HepG2 (cell line): ENCODE measurements around the gene ZC3H18. TPM values are rescaled to one million over a fixed set of nuclear protein-coding genes. Genes with fewer than 3 reads are reported as not detected.
A peak's percentile ranks its signal among the peaks of the same experiment; 100 is the strongest.

Experiments used
- ATAC-seq: fragments of 200-7000 bp; cut with Tn5 transposase; 3 replicates; pipeline ENCODE4 v1.9.1; 2020; ENCODE audit warnings: mild to moderate bottlenecking, moderate library complexity
- BruUV-seq: library from RNA; stranded (reverse); fragments of 400-500 nt; replicated peaks from 2 replicates; lab custom pipeline; 2021; lab: Mats Ljungman, UMichigan
- CTCF ChIA-PET: fragments of 300-600 bp; formaldehyde crosslinking; extraction: SDS; loops from one replicate; lab custom pipeline; 2021; ENCODE audit warnings: low total read pairs, inconsistent platforms, low intra/inter-chr PET ratio; lab: Yijun Ruan, JAX
- POLR2A ChIA-PET: fragments of 350-600 bp; sonication (Branson Sonifier 250); formaldehyde crosslinking; loops from one replicate; lab custom pipeline; 2020; ENCODE audit warnings: antibody characterized with exemption, inconsistent platforms; lab: Yijun Ruan, JAX
- DNase-seq: peaks from one replicate; pipeline ENCODE4 v3.0.0-alpha.2; 2015; ENCODE audit warnings: low spot score
- FAIRE-seq: peaks from 3 replicates; lab custom pipeline; 2011; peaks lifted over from hg19 to GRCh38; lab: Jason Lieb, UNC
- H2AFZ ChIP-seq: one replicate; pipeline ENCODE4 v1.6.1; 2011; ENCODE audit warnings: low read length, inconsistent platforms
- H3K27ac ChIP-seq: fragments of 300-600 bp; 3 replicates; pipeline ENCODE4 v1.8.0; 2011; ENCODE audit warnings: mixed run types, mild to moderate bottlenecking, mixed read lengths, low read length, inconsistent platforms; ENCODE audit not compliant: insufficient read depth; ENCODE audit errors: extremely low read length
- H3K27me3 ChIP-seq, 2 experiments: fragments of 200-600 bp in 1 of 2; 2 replicates in 1 of 2; 3 replicates in 1 of 2; pipeline versions ENCODE4 v1.6.0 to v1.8.0; 2011; ENCODE audit warnings: low read length in 2 of 2, mild to moderate bottlenecking in 2 of 2, moderate library complexity in 2 of 2, inconsistent platforms in 1 of 2; ENCODE audit not compliant: insufficient read depth in 2 of 2, control insufficient read depth in 1 of 2
- H3K36me3 ChIP-seq, 2 experiments: fragments of 200-600 bp in 1 of 2; replicated peaks in 1 of 2; 2 replicates in 1 of 2; 3 replicates in 1 of 2; pipeline versions ENCODE4 v1.5.1 to v1.8.0; 2011; ENCODE audit warnings: low read length in 2 of 2, inconsistent platforms in 1 of 2; ENCODE audit not compliant: insufficient read depth in 2 of 2, control insufficient read depth in 1 of 2
- H3K4me1 ChIP-seq: 2 replicates; pipeline ENCODE4 v1.5.1; 2012; ENCODE audit warnings: low read length, inconsistent platforms; ENCODE audit not compliant: insufficient read depth
- H3K4me2 ChIP-seq: 2 replicates; pipeline ENCODE4 v1.6.0; 2011; ENCODE audit warnings: low read depth, low read length, inconsistent platforms
- H3K4me3 ChIP-seq, 3 experiments: fragments of 200-600 bp in 1 of 3; sonication (generic), shearing (Covaris generic) in 1 of 3; replicated peaks in 1 of 3; 2 replicates each; pipeline ENCODE4 v1.5.1; 2011 to 2016; ENCODE audit warnings: low read length in 3 of 3, inconsistent platforms in 2 of 3, low read depth in 2 of 3, mild to moderate bottlenecking in 2 of 3, control low read depth in 1 of 3, mixed read lengths in 1 of 3; ENCODE audit not compliant: insufficient read depth in 1 of 3
- H3K79me2 ChIP-seq: one replicate; pipeline ENCODE4 v1.6.1; 2011; ENCODE audit warnings: low read length, inconsistent platforms; ENCODE audit not compliant: insufficient read depth
- H3K9ac ChIP-seq: 2 replicates; pipeline ENCODE4 v1.6.0; 2011; ENCODE audit warnings: mild to moderate bottlenecking, low read depth, low read length, inconsistent platforms; ENCODE audit not compliant: insufficient read depth
- H3K9me3 ChIP-seq: 2 replicates; pipeline ENCODE4 v1.5.1; 2012; ENCODE audit warnings: mild to moderate bottlenecking, low read length
- H4K20me1 ChIP-seq: 2 replicates; pipeline ENCODE4 v1.6.0; 2011; ENCODE audit warnings: inconsistent platforms, mild to moderate bottlenecking, low read length, moderate library complexity; ENCODE audit not compliant: insufficient read depth
- MEF2D ChIP-seq: sonication (generic); formaldehyde crosslinking; IDR thresholded peaks from 2 replicates; pipeline ENCODE4 v1.5.1; 2020; ENCODE audit warnings: mild to moderate bottlenecking, missing genetic modification reagents
- NR2F1 ChIP-seq, 2 experiments: fragments of 450-650 bp in 1 of 2; formaldehyde crosslinking in 1 of 2; IDR thresholded peaks; 2 replicates each; pipeline versions ENCODE4 v1.5.0 to v1.6.1; 2016 to 2020; ENCODE audit warnings: mild to moderate bottlenecking in 1 of 2, missing compliant biosample characterization in 1 of 2, missing genetic modification reagents in 1 of 2, moderate library complexity in 1 of 2
- PHF8 ChIP-seq: sonication (generic); formaldehyde crosslinking; IDR thresholded peaks from 2 replicates; pipeline ENCODE4 v1.5.0; 2020; ENCODE audit warnings: missing genetic modification reagents
- ZBTB38 ChIP-seq: sonication (generic); formaldehyde crosslinking; IDR thresholded peaks from 2 replicates; pipeline ENCODE4 v1.5.1; 2020; ENCODE audit warnings: mild to moderate bottlenecking, missing genetic modification reagents
- ZNF235 ChIP-seq: sonication (generic); formaldehyde crosslinking; IDR thresholded peaks from 2 replicates; pipeline ENCODE4 v1.8.1; 2023; ENCODE audit warnings: mild to moderate bottlenecking, missing genetic modification reagents, borderline replicate concordance
- ZNF431 ChIP-seq: sonication (generic); formaldehyde crosslinking; IDR thresholded peaks from 2 replicates; pipeline ENCODE4 v1.9.0; 2022; ENCODE audit warnings: missing genetic modification reagents, low read depth, mild to moderate bottlenecking, borderline replicate concordance
- ZNF883 ChIP-seq: sonication (generic); formaldehyde crosslinking; IDR thresholded peaks from 2 replicates; pipeline ENCODE4 v1.5.1; 2020; ENCODE audit warnings: mild to moderate bottlenecking, missing genetic modification reagents; ENCODE audit errors: not compliant biosample characterization
- WGBS: methylation state at CpG from one replicate; pipeline ENCODE4 v1.1.6; 2017; ENCODE audit warnings: low lambda C conversion rate; 5-methylcytosine and 5-hydroxymethylcytosine counted together
- in situ Hi-C: cut with HindIII; loops from 2 replicates; pipeline ENCODE4 v1.10.0; 2017; ENCODE audit warnings: low pct_unique_long_range_greater_than_20kb; ENCODE audit not compliant: extremely low pct_ligation_motif_present
- intact Hi-C: fragments of 100-400 bp; cut with micrococcal nuclease; formaldehyde crosslinking; loops from one replicate; pipeline ENCODE4 v1.10.0; 2022; ENCODE audit not compliant: unreplicated experiment
- polyA plus RNA-seq, 8 experiments: library from polyadenylated mRNA; depleted of rRNA in 3 of 8; stranded (reverse) in 7 of 8; unstranded in 1 of 8; fragments of >200 nt; fragmentation: Illumina TruSeq in 4 of 8; extraction: Trizol in 4 of 8; gene quantifications; 2 replicates each; pipeline versions ENCODE4 v1.2.1 to v1.2.3, GENCODE V29; 2011 to 2016; ENCODE audit warnings: low read depth in 4 of 8, missing spikeins in 1 of 8, mixed read lengths in 1 of 8; ENCODE audit not compliant: insufficient read depth in 1 of 8
- total RNA-seq, 5 experiments: library from RNA; depleted of rRNA; stranded (reverse); fragments of >200 nt; fragmentation: Illumina TruSeq; extraction: Trizol; gene quantifications; 2 replicates each; pipeline ENCODE4 v1.2.3, GENCODE V29; 2016; ENCODE audit warnings: low read depth in 1 of 5
- TF ChIP-seq, protein P1 (sequence below): sonication (generic); formaldehyde crosslinking; IDR thresholded peaks from 2 replicates; pipeline ENCODE4 v1.5.1; 2020; ENCODE audit warnings: mild to moderate bottlenecking, moderate library complexity, missing genetic modification reagents
- TF ChIP-seq, protein P2 (sequence below): sonication (generic); formaldehyde crosslinking; IDR thresholded peaks from 2 replicates; pipeline ENCODE4 v1.8.1; 2023; ENCODE audit warnings: mild to moderate bottlenecking, inconsistent platforms, moderate library complexity, missing genetic modification reagents, borderline replicate concordance
- TF ChIP-seq, protein P3 (sequence below): sonication (generic); formaldehyde crosslinking; IDR thresholded peaks from 2 replicates; pipeline ENCODE4 v1.8.0; 2022; ENCODE audit warnings: mild to moderate bottlenecking, missing genetic modification reagents; ENCODE audit not compliant: insufficient replicate concordance

ZC3H18 gene
- total and polyA plus RNA-seq, 2 of the 13 experiments (the other 11 are each of a cell fraction or from before 2014, with no cell fraction given), result 11.2 to 27.4 TPM

DNA sequence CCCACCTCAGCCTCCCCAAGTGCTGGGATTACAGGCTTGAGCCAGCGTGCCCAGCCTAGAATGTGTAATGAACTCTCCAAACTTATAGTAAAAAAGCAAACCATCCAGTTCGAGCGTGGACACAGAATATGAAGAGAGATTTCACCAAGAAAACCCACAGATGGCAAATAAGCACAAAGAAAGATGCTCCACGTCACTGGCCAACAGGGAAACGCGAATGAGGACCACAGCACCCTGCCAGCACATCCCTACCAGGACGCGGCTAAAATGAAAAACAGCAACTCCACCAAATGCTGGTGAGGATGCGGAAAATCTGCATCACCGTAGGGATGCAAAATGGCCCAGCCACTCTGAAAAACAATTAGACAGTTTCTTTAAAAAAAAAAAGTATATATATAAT lies 91.3 kb downstream of the ZC3H18 start:
- in situ Hi-C loops, result no loop called here
- no peak overlapping the region for H3K27ac ChIP-seq
- H3K4me3 ChIP-seq, result peak overlapping the region in 2 of 3 experiments; percentile 81 to 91; a peak in 4 of 6 replicates
- no peak overlapping the region for H2AFZ ChIP-seq
- 70% methylated on average over 10 of the region's 10 CpGs for WGBS
- FAIRE-seq, result no peak
- H3K4me2 ChIP-seq, result peak overlapping the region; percentile 82
- TF ChIP-seq, protein P1, sequence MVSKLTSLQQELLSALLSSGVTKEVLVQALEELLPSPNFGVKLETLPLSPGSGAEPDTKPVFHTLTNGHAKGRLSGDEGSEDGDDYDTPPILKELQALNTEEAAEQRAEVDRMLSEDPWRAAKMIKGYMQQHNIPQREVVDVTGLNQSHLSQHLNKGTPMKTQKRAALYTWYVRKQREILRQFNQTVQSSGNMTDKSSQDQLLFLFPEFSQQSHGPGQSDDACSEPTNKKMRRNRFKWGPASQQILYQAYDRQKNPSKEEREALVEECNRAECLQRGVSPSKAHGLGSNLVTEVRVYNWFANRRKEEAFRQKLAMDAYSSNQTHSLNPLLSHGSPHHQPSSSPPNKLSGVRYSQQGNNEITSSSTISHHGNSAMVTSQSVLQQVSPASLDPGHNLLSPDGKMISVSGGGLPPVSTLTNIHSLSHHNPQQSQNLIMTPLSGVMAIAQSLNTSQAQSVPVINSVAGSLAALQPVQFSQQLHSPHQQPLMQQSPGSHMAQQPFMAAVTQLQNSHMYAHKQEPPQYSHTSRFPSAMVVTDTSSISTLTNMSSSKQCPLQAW (CRISPR knock-in tag), result 0 out of 2 replicates have a peak, but pooled peaks have one; percentile 18
- no peak for TF ChIP-seq ZNF431
- peak; percentile 63 for TF ChIP-seq ZBTB38 (CRISPR knock-in tag)
- TF ChIP-seq, all 625 proteins: peak for 2
- Histone ChIP-seq H4K20me1 (peaks cover 41% of the 10 kb centered on the region), H3K4me1 (peaks cover 44% of the 10 kb centered on the region), H3K9ac (peak overlapping the region; percentile 57; the same call in 1 of the 2 replicates), H3K27me3 (no peaks in the 10 kb centered on the region), H3K79me2 (peaks cover 83% of the 10 kb centered on the region), H3K9me3 (no peaks in the 10 kb centered on the region), H3K36me3 (peaks cover 7 to 34% of the 10 kb centered on the region in 2 experiments)
- ChIA-PET CTCF (no interaction called here), POLR2A (interaction anchor here (0.9 kb wide), 1 partner anchor 11 kb away, joined by 3 read pairs; the partner anchor contains the start of gene CYBA)
- DNase-seq, result no peak
- intact Hi-C loops, result no loop called here
- BruUV-seq, result no TSS peak
- ATAC-seq, result no peak

DNA sequence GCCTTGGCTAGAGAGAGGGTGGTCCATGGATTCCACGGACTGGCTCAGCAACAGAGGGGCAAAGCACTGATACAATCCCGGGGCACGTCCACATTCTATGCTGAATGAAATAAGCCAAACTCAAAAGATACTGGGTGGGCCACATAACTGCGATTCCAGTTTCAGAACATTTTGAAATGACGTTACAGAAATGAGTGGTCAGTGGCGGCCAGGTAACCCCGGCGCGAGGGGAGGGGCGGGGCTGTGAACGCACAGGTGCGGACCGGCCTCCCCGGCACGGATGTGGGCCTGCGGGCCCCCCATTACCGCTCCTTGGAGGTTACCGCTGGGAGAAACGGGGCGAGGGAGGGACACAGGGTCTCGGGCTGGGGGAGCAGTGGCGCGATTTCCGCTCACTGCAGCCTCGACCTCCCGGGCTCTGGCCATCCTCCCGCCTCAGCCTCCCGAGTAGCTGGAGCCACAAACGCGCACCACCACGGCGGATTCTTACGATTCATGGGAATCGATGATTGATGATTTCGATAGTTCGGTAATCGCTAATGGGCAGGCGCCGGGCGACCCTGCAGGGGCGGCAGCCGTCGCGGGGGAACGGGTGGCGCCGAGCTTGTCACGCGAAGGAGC lies 92.1 kb downstream of the ZC3H18 start:
- Histone ChIP-seq H4K20me1 (peaks cover 42% of the 10 kb centered on the region), H2AFZ (no peak overlapping the region), H3K9me3 (no peaks in the 10 kb centered on the region), H3K9ac (peak overlapping the region; percentile 91), H3K4me2 (peak overlapping the region; percentile 82), H3K27me3 (no peaks in the 10 kb centered on the region), H3K36me3 (peaks cover 7 to 29% of the 10 kb centered on the region in 2 experiments), H3K27ac (peak overlapping the region; percentile 72), H3K79me2 (peaks cover 82% of the 10 kb centered on the region), H3K4me1 (peaks cover 44% of the 10 kb centered on the region), H3K4me3 (peak overlapping the region; percentile 81 to 95 (median 91))
- WGBS, result under 1% methylated on average over 26 of the region's 49 CpGs
- CTCF ChIA-PET, result no interaction called here
- intact Hi-C loops (loop anchor here (2.0 kb wide), 1 partner anchor 38 kb away; no protein-coding TSS in a partner anchor), in situ Hi-C loops (no loop called here)
- ATAC-seq (peak; percentile 1; the same call in 2 of the 3 replicates), FAIRE-seq (no peak), DNase-seq (no peak)
- TSS peak; percentile 76 for BruUV-seq
- POLR2A ChIA-PET, result interaction anchor here (0.8 to 2.6 kb wide), 13 partner anchors 8 to 122 kb away, joined by 3 to 51 read pairs (median 4); partner anchors contain the start of genes CYBA and ZC3H18
- TF ChIP-seq ZNF235 (CRISPR knock-in tag) (peak; percentile 9; the same call in 1 of the 2 replicates), MEF2D (CRISPR knock-in tag) (peak; percentile 39; the same call in 1 of the 2 replicates), PHF8 (CRISPR knock-in tag) (0 out of 2 replicates have a peak, but pooled peaks have one; percentile 15), ZBTB38 (CRISPR knock-in tag) (peak; percentile 14; the same call in 1 of the 2 replicates), NR2F1 (CRISPR knock-in tag; IDR thresholded peaks at IDR 0.05) (no peak), ZNF883 (CRISPR knock-in tag) (no peak)
- TF ChIP-seq, protein P2, sequence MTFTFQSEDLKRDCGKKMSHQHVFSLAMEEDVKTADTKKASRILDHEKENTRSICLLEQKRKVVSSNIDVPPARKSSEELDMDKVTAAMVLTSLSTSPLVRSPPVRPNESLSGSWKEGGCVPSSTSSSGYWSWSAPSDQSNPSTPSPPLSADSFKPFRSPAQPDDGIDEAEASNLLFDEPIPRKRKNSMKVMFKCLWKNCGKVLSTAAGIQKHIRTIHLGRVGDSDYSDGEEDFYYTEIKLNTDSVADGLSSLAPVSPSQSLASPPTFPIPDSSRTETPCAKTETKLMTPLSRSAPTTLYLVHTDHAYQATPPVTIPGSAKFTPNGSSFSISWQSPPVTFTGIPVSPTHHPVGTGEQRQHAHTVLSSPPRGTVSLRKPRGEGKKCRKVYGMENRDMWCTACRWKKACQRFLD (CRISPR knock-in tag), result 0 out of 2 replicates have a peak, but pooled peaks have one; percentile 13
- TF ChIP-seq, protein P3, sequence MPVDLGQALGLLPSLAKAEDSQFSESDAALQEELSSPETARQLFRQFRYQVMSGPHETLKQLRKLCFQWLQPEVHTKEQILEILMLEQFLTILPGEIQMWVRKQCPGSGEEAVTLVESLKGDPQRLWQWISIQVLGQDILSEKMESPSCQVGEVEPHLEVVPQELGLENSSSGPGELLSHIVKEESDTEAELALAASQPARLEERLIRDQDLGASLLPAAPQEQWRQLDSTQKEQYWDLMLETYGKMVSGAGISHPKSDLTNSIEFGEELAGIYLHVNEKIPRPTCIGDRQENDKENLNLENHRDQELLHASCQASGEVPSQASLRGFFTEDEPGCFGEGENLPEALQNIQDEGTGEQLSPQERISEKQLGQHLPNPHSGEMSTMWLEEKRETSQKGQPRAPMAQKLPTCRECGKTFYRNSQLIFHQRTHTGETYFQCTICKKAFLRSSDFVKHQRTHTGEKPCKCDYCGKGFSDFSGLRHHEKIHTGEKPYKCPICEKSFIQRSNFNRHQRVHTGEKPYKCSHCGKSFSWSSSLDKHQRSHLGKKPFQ (CRISPR knock-in tag), result no peak
